WTC11 (cell line): ENCODE results near the gene PRKACA. TPM values are rescaled to one million over a fixed set of nuclear protein-coding genes. Genes with fewer than 3 reads are reported as not detected.
A peak's percentile ranks its signal among the peaks of the same experiment; 100 is the strongest.

Experiments used
- ATAC-seq: fragments of 200-7000 bp; cut with Tn5 transposase; 2 replicates; pipeline ENCODE4 v1.10.0; 2021; ENCODE audit warnings: mild to moderate bottlenecking, moderate library complexity
- CTCF ChIA-PET: fragments of 300-600 bp; sonication (Branson Sonifier 250); formaldehyde crosslinking; loops from one replicate; lab custom pipeline; 2021; ENCODE audit warnings: antibody characterized with exemption; lab: Charles Lee
- POLR2A ChIA-PET: fragments of 350-600 bp; sonication (Branson Sonifier 250); formaldehyde crosslinking; loops from one replicate; lab custom pipeline; 2021; ENCODE audit warnings: antibody characterized with exemption; lab: Charles Lee
- DNase-seq: peaks from one replicate; pipeline ENCODE4 v3.0.0; 2021; ENCODE audit warnings: low spot score
- H3K27ac Mint-ChIP-seq: 2 replicates; pipeline ENCODE4 v1.8.0; 2021; ENCODE audit warnings: mixed read lengths
- H3K27me3 Mint-ChIP-seq: 2 replicates; pipeline ENCODE4 v1.8.0; 2021; ENCODE audit warnings: low read depth, mild to moderate bottlenecking, moderate library complexity, mixed read lengths
- H3K36me3 Mint-ChIP-seq: 2 replicates; pipeline ENCODE4 v1.8.0; 2021; ENCODE audit warnings: mixed read lengths
- H3K4me1 Mint-ChIP-seq: 2 replicates; pipeline ENCODE4 v1.8.0; 2022; ENCODE audit warnings: mixed read lengths
- H3K4me3 Mint-ChIP-seq: 2 replicates; pipeline ENCODE4 v1.8.0; 2021; ENCODE audit warnings: mild to moderate bottlenecking, moderate library complexity, mixed read lengths
- H3K9me3 Mint-ChIP-seq: 2 replicates; pipeline ENCODE4 v1.8.0; 2021; ENCODE audit warnings: mixed read lengths
- ATF6 ChIP-seq: sonication (generic); formaldehyde crosslinking; IDR thresholded peaks from 2 replicates; pipeline ENCODE4 v1.8.1; 2023; ENCODE audit warnings: mild to moderate bottlenecking, missing genetic modification reagents
- CDX4 ChIP-seq: fragments of 250-450 bp; sonication (Bioruptor Pico); IDR thresholded peaks from 2 replicates; pipeline ENCODE4 v1.9.0; 2021; ENCODE audit warnings: moderate library complexity, mild to moderate bottlenecking, inconsistent platforms, borderline replicate concordance
- CTCF ChIP-seq: fragments of 200-600 bp; IDR thresholded peaks from 2 replicates; pipeline ENCODE4 v1.8.0; 2022; ENCODE audit warnings: antibody characterized with exemption
- E2F4 ChIP-seq: sonication (generic); formaldehyde crosslinking; IDR thresholded peaks from 2 replicates; pipeline ENCODE4 v1.8.1; 2022; ENCODE audit warnings: low read depth, mild to moderate bottlenecking, moderate library complexity, missing genetic modification reagents, borderline replicate concordance
- GABPB1 ChIP-seq: sonication (generic); formaldehyde crosslinking; IDR thresholded peaks from 2 replicates; pipeline ENCODE4 v1.8.1; 2023; ENCODE audit warnings: mild to moderate bottlenecking, missing genetic modification reagents
- STAT6 ChIP-seq: sonication (generic); formaldehyde crosslinking; conservative IDR thresholded peaks from 2 replicates; pipeline ENCODE4 v1.8.1; 2023; ENCODE audit warnings: mild to moderate bottlenecking, low read depth, missing genetic modification reagents, moderate library complexity
- ZNF121 ChIP-seq: sonication (generic); formaldehyde crosslinking; IDR thresholded peaks from 2 replicates; pipeline ENCODE4 v1.8.0; 2023; ENCODE audit warnings: missing genetic modification reagents
- ZNF416 ChIP-seq: fragments of 250-450 bp; sonication (Bioruptor Pico); IDR thresholded peaks from 2 replicates; pipeline ENCODE4 v1.9.0; 2021; ENCODE audit warnings: mild to moderate bottlenecking, inconsistent platforms
- ZNF423 ChIP-seq: fragments of 250-450 bp; sonication (Bioruptor Pico); IDR thresholded peaks from 2 replicates; pipeline ENCODE4 v2.1.2; 2022; ENCODE audit warnings: mild to moderate bottlenecking, moderate library complexity
- ZNF512 ChIP-seq: sonication (generic); formaldehyde crosslinking; IDR thresholded peaks from 2 replicates; pipeline ENCODE4 v1.8.1; 2022; ENCODE audit warnings: missing genetic modification reagents, borderline replicate concordance
- total RNA-seq: library from RNA; stranded (reverse); gene quantifications from 3 replicates; pipeline ENCODE4 v1.2.3, GENCODE V29; 2021

The PRKACA gene
- total RNA-seq, 1 experiment from 2014 or later: 37.8 TPM

- TF ChIP-seq STAT6: no peak
- no peak for TF ChIP-seq CDX4 (CRISPR knock-in tag)
- TF ChIP-seq ZNF416: no peak
- TF ChIP-seq E2F4 (CRISPR knock-in tag): no peak
- no peak for TF ChIP-seq ATF6 (CRISPR knock-in tag)
- TF ChIP-seq ZNF512 (CRISPR knock-in tag): no peak
- no peak for TF ChIP-seq ZNF423 (CRISPR knock-in tag)
- peak; percentile 72 for TF ChIP-seq CTCF
- H3K27me3 Mint-ChIP-seq: 0 out of 2 replicates have a peak, but pooled peaks cover 7% of the 10 kb centered on the region
- ChIA-PET POLR2A (no interaction called here), CTCF (interaction anchor here (0.5 to 3.7 kb wide), 15 partner anchors 10 to 366 kb away, joined by 3 to 19 read pairs (median 4); partner anchors contain the start of genes ASF1B and PTGER1)
- H3K4me3 Mint-ChIP-seq: no peak overlapping the region
- no peaks in the 10 kb centered on the region for H3K9me3 Mint-ChIP-seq
- no peaks in the 10 kb centered on the region for H3K36me3 Mint-ChIP-seq
- H3K4me1 Mint-ChIP-seq: peaks cover 38% of the 10 kb centered on the region
- H3K27ac Mint-ChIP-seq: no peak overlapping the region
- ATAC-seq (no peak), DNase-seq (peak; percentile 74)
These were observed 3.7 kb downstream of the PRKACA start for GRCh38 chr19:14113762-14114414.

- TF ChIP-seq GABPB1 (CRISPR knock-in tag): no peak
- TF ChIP-seq ZNF121 (CRISPR knock-in tag): no peak
- no peak for DNase-seq
- Mint-ChIP-seq H3K27me3 (0 out of 2 replicates have a peak, but pooled peaks cover 7% of the 10 kb centered on the region), H3K4me1 (peaks cover 32% of the 10 kb centered on the region), H3K27ac (no peak overlapping the region), H3K36me3 (no peaks in the 10 kb centered on the region), H3K9me3 (no peaks in the 10 kb centered on the region), H3K4me3 (no peak overlapping the region; the same call in 1 of the 2 replicates)
- POLR2A ChIA-PET: no interaction called here
- no peak for ATAC-seq
- CTCF ChIA-PET: interaction anchor here (0.7 to 4.1 kb wide), 9 partner anchors 11 to 319 kb away, joined by 3 to 21 read pairs (median 3); partner anchors contain the start of genes ASF1B and C19orf67
These were observed 4.7 kb downstream of the PRKACA start for GRCh38 chr19:14112809-14113385.
